Measurements from ENCODE around the gene NDE1.
"Not testable (repeated sequence)": the region's sequence is repeated elsewhere in the genome, so short reads cannot be mapped to it uniquely, and the experiment has no call there.

NDE1 gene

GRCh38 chr16:15694499-15694898 lies 44.5 kb downstream of the NDE1 start:
- no peak for DNase-seq (ENCODE audit: low read depth in 2 of 2)

- no peak for DNase-seq (ENCODE audit: low read depth in 2 of 2)
Measured at GRCh38 chr16:15699819-15700218, 49.8 kb downstream of the NDE1 start.

- DNase-seq (ENCODE audit: low read depth in 2 of 2) = no peak
Measured at GRCh38 chr16:15701367-15701766, 51.3 kb downstream of the NDE1 start.

- DNase-seq (ENCODE audit: low read depth in 2 of 2) = peak; percentile 32 to 37
Measured at GRCh38 chr16:15701975-15702970, 52.2 kb downstream of the NDE1 start.

GRCh38 chr16:15703029-15703736 lies 53.1 kb downstream of the NDE1 start:
- no peak for DNase-seq (ENCODE audit: low read depth in 2 of 2)

GRCh38 chr16:15704545-15704987 lies 54.5 kb downstream of the NDE1 start:
- peak; percentile 30 to 31 for DNase-seq (ENCODE audit: low read depth in 2 of 2)

- DNase-seq (ENCODE audit: low read depth in 2 of 2) = no peak
Measured at GRCh38 chr16:15705064-15705565, 55.1 kb downstream of the NDE1 start.

- DNase-seq (ENCODE audit: low read depth in 2 of 2) = no peak
Measured at GRCh38 chr16:15707332-15707731, 57.3 kb downstream of the NDE1 start.

- no peak for DNase-seq (ENCODE audit: low read depth in 2 of 2)
Measured at GRCh38 chr16:15708096-15708495, 58.1 kb downstream of the NDE1 start.

- no peak for DNase-seq (ENCODE audit: low read depth in 2 of 2)
Measured at GRCh38 chr16:15708997-15709396, 59.0 kb downstream of the NDE1 start.

- no peak for DNase-seq (ENCODE audit: low read depth in 2 of 2)
Measured at GRCh38 chr16:15714393-15715172, 64.5 kb downstream of the NDE1 start.

- DNase-seq (ENCODE audit: low read depth in 2 of 2) = no peak
Measured at GRCh38 chr16:15715221-15715620, 65.2 kb downstream of the NDE1 start.

GRCh38 chr16:15716694-15717447 lies 66.8 kb downstream of the NDE1 start:
- DNase-seq (ENCODE audit: low read depth in 2 of 2) = no peak

- DNase-seq (ENCODE audit: low read depth in 2 of 2) = no peak
Measured at GRCh38 chr16:15721018-15721417, 71.0 kb downstream of the NDE1 start.

- no peak for DNase-seq (ENCODE audit: low read depth in 2 of 2)
Measured at GRCh38 chr16:15723808-15724207, 73.8 kb downstream of the NDE1 start.

GRCh38 chr16:15725641-15726240 lies 75.7 kb downstream of the NDE1 start:
- DNase-seq (ENCODE audit: low read depth in 2 of 2) = no peak

GRCh38 chr16:15726715-15727114 lies 76.7 kb downstream of the NDE1 start:
- DNase-seq (ENCODE audit: low read depth in 2 of 2) = no peak

GRCh38 chr16:15727697-15728096 lies 77.7 kb downstream of the NDE1 start:
- DNase-seq (ENCODE audit: low read depth in 2 of 2) = not testable (repeated sequence)

GRCh38 chr16:15729152-15729551 lies 79.1 kb downstream of the NDE1 start:
- DNase-seq (ENCODE audit: low read depth in 2 of 2) = no peak

GRCh38 chr16:15732416-15732815 lies 82.4 kb downstream of the NDE1 start:
- no peak for DNase-seq (ENCODE audit: low read depth in 2 of 2)

- no peak for DNase-seq (ENCODE audit: low read depth in 2 of 2)
Measured at GRCh38 chr16:15735610-15736009, 85.6 kb downstream of the NDE1 start.
